ENCODE results near the gene OR4F6. TPM values are rescaled to one million over a fixed set of nuclear protein-coding genes. Genes with fewer than 3 reads are reported as not detected.

OR4F6 gene
- not detected in 5 replicates for total RNA-seq (2022; extraction: Qiagen RNA extraction; ENCODE audit: low read depth)

GRCh38 chr15:101803209-101803608 lies at the start of gene OR4F6:
Gene OR4F6, plus strand, starts transcription at chr15:101803509. Its CDS starts 2,211 bp downstream, at chr15:101805720.

GRCh38 chr15:101811902-101812301 lies 8.6 kb downstream of the OR4F6 start, which contains the start of gene OR4F15:
Gene OR4F15, plus strand, starts transcription at chr15:101812202. Its CDS starts 5,985 bp downstream, at chr15:101818187.

Other genes with a start within 250 kb of the OR4F6 start
- 29.7 to 33.4 TPM (median 31.0 TPM) in 5 replicates for gene TM2D3, start 151.1 kb upstream of the OR4F6 start, total RNA-seq (2022; extraction: Qiagen RNA extraction; ENCODE audit: low read depth)
- gene TARS3, start 79.0 kb upstream of the OR4F6 start, total RNA-seq (2022; extraction: Qiagen RNA extraction; ENCODE audit: low read depth), result 6.9 to 8.7 TPM (median 7.8 TPM) in 5 replicates
- gene OR4F15, start 8.7 kb downstream of the OR4F6 start, total RNA-seq (2022; extraction: Qiagen RNA extraction; ENCODE audit: low read depth), result not detected in 5 replicates